ENCODE measurements around the gene C16orf74. TPM values are rescaled to one million over a fixed set of nuclear protein-coding genes. Genes with fewer than 3 reads are reported as not detected.

C16orf74 gene
- polyA plus RNA-seq, 2 of the 4 experiments (the other 2 are of a cell fraction) = 3.8 to 9.1 TPM

GRCh38 chr16:85706449-85707034 lies 44.4 kb downstream of the C16orf74 start:
- whole genome bisulfite sequencing (ENCODE audit: missing lambda C conversion rate) = 89% methylated on average over 11 of the region's 11 CpGs
- CTCF ChIA-PET = interaction anchor here (1.3 to 2.4 kb wide), 3 partner anchors 11 to 31 kb away, joined by 4 to 10 read pairs (median 7); no protein-coding TSS in a partner anchor
- FAIRE-seq = no peak

GRCh38 chr16:85704900-85705846 lies 45.7 kb downstream of the C16orf74 start:
- H3K4me1 ChIP-seq = no peaks in the 10 kb centered on the region
- POLR2A ChIA-PET = no interaction called here

More at GRCh38 chr16:85706449-85707034, 44.4 kb downstream of the C16orf74 start:
- Histone ChIP-seq H3K4me2 (no peak overlapping the region), H3K27ac (no peak overlapping the region), H3K4me3 (no peak overlapping the region), H3K4me1 (no peaks in the 10 kb centered on the region), H3K9me3 (no peaks in the 10 kb centered on the region)
- DNase-seq (ENCODE audit: low read depth in 1 of 2, low spot score in 1 of 2) (no peak), ATAC-seq (no peak)
- TF ChIP-seq REST (IDR thresholded peaks at IDR 0.05) (no peak), FOSB (CRISPR knock-in tag; IDR thresholded peaks at IDR 0.05) (no peak), ZFP36 (IDR thresholded peaks at IDR 0.05; ENCODE audit: borderline replicate concordance, partially characterized antibody) (no peak), TP53 (CRISPR knock-in tag; IDR thresholded peaks at IDR 0.05) (no peak), EHMT2 (IDR thresholded peaks at IDR 0.05; ENCODE audit: low read depth) (no peak), CBX2 (IDR thresholded peaks at IDR 0.05; ENCODE audit: borderline replicate concordance, low read depth) (no peak), MAFK (IDR thresholded peaks at IDR 0.05; ENCODE audit: partially characterized antibody) (no peak), MAZ (IDR thresholded peaks at IDR 0.05; ENCODE audit: borderline replicate concordance, low read depth, low read length) (no peak), HDAC2 (IDR thresholded peaks at IDR 0.05) (no peak), CTCF (IDR thresholded peaks at IDR 0.05) (no peak), HES2 (IDR thresholded peaks at IDR 0.05) (no peak)
- POLR2A ChIA-PET = no interaction called here

More at GRCh38 chr16:85704900-85705846, 45.7 kb downstream of the C16orf74 start:
- TF ChIP-seq SREBF2 (IDR thresholded peaks at IDR 0.05) (no peak), TP53 (CRISPR knock-in tag; IDR thresholded peaks at IDR 0.05) (no peak), MAFK (IDR thresholded peaks at IDR 0.05; ENCODE audit: partially characterized antibody) (no peak), HOXB13 (CRISPR knock-in tag; IDR thresholded peaks at IDR 0.05; ENCODE audit: low read depth) (no peak), MAZ (IDR thresholded peaks at IDR 0.05; ENCODE audit: borderline replicate concordance, low read depth, low read length) (no peak), RAD21 (conservative IDR thresholded peaks at IDR 0.05 in 1 of 2, IDR thresholded peaks at IDR 0.05 in 1 of 2) (no peak), PHF8 (IDR thresholded peaks at IDR 0.05; ENCODE audit: borderline replicate concordance, low read depth) (no peak), ZSCAN20 (CRISPR knock-in tag; IDR thresholded peaks at IDR 0.05) (no peak), EHF (CRISPR knock-in tag; IDR thresholded peaks at IDR 0.05) (no peak), CBX2 (IDR thresholded peaks at IDR 0.05; ENCODE audit: borderline replicate concordance, low read depth) (no peak), HDAC2 (IDR thresholded peaks at IDR 0.05) (no peak), HEYL (CRISPR knock-in tag; IDR thresholded peaks at IDR 0.05) (no peak)
- H3K9me3 ChIP-seq = no peaks in the 10 kb centered on the region
- DNase-seq (ENCODE audit: low read depth in 1 of 2, low spot score in 1 of 2) (no peak), FAIRE-seq (no peak), ATAC-seq (peak in 1 of 2 experiments; percentile 23; a peak in 2 of 6 replicates)
- CTCF ChIA-PET = interaction anchor here (2.4 to 2.6 kb wide), 2 partner anchors 13 to 30 kb away, joined by 10 to 13 read pairs; no protein-coding TSS in a partner anchor
- H3K4me3 ChIP-seq = no peak overlapping the region
- 87% methylated on average over 16 of the region's 20 CpGs for WGBS (ENCODE audit: missing lambda C conversion rate)
- no peak overlapping the region for H3K27ac ChIP-seq
- H3K4me2 ChIP-seq = no peak overlapping the region
